Epithelial cell of prostate (primary cell): ENCODE data around the gene MRRF.
"Not testable (repeated sequence)": the region's sequence is repeated elsewhere in the genome, so short reads cannot be mapped to it uniquely, and the experiment has no call there.

Experiments used
- DNase-seq: peaks from one replicate; pipeline ENCODE4 v3.0.0-alpha.2; 2011; ENCODE audit warnings: low read depth, low spot score
- H3K27ac ChIP-seq: fragments of 450-650 bp; 2 replicates; pipeline ENCODE4 v1.5.1; 2017; ENCODE audit warnings: mild to moderate bottlenecking

MRRF gene

DNA sequence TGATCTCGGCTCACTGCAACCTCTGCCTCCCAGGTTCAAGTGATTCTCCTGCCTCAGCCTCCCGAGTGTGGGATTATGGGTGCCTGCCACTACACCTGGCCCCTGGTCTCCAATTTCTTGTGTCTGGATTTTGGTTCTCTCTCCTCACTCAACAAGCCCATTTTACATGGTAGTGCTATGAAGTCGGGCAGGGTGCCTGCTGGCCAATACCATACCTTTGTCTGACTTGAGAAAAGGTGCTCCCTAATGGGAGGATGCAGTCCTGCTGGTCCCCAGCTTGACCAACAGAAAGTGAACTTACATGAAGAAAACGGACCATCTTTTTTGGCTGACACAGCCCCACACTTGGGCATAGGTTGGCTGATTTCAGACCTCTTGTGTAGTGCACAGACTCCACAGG lies 84.5 kb downstream of the MRRF start:
- H3K27ac ChIP-seq: no peak overlapping the region
- no peak for DNase-seq

DNA sequence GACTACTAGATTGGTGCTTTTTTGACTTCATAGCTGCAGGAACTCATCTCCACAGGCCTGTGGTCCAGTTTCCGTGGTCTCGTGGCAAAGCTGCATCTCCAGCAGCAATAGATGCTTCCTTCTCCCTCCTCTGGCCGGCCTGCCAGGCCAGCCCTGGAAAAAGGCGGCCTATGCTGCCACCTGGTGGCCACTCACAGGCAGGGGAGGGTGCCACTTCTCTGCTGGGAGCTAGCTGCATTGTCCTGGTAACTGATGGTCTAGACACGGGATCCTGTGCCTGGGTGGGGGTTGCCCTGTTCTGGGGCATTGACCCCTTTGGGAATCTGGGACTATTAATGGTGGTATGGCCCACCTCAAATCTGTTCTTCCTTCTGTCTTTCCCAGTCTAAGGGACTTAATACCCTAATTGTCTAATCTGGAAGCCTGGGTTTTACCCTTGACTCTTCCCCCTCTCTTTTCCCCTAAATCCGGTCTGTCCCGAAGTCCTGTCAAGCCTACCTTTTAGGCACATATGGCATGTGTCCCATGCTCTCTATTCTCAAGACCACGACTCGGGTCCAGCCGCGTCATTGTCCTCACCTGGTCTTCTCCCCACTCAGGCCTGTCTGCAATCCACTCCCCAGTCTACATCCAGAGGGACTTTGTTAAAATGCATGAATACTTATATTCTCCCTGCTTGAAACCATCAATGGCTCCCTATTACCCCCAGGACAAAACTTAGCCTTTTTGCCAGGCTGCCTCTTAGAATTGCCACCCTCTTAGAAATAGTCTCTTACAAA lies 86.1 kb downstream of the MRRF start:
- no peak overlapping the region for H3K27ac ChIP-seq
- DNase-seq: no peak

DNA sequence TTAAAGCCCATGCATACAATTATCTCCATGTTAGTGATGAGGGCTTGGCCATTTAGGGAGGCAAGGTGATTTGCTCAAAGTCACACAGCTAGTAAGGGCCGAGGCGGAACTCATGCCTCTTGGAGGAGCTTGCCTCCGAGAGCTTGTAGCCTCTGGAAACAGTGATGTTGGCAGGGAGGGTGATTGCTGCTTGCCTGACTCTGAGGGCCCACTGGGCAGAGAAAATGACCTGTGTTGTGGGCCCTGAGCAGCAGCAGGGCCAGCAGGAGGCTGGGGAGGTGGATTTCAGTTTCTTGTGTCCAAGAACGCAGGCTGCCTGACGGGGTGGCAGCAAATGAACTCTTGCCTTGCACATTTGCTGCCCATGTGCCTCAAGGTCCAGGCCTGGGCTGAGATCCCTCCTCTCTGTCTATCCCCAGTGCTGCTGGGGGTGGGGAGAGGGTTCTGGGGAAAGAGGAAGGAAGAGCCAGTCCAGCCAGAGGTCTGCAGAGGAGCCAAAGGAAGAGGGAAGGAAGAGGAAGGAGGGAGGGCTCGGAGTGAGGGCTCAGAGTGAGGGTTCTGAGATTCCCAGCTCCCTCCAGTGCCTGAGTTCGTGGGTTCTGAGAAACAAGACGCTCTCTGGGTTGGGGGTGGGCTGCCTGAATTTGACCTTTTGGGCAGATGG lies 90.0 kb downstream of the MRRF start:
- DNase-seq: no peak
- no peak overlapping the region for H3K27ac ChIP-seq

DNA sequence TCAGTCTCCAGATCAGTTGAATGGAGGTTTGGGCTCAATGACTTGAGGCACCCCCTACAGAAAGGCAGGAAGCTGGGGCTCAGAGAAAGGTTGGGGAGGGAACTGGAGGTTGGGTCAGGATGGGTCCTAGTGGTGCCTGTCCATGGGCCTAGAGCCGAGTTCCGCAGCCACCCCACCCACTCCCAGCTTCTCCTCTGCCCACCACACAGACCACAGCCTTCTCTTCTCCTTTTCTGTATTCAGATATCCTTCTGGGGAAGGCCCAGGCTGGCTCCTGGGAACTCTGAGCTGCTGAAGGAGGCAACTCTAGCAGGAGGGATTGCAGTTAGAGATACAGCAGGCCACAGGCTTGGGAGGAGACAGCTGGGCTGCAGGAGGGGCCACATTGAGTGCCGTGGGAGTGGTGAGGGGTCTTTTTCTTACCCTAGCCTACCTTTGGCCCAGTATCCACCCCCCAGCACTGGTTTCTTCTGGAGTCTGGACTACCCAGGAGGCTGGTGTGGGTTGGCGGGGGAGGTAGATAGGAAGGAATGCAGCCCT lies 90.7 kb downstream of the MRRF start:
- H3K27ac ChIP-seq: no peak overlapping the region
- DNase-seq: no peak

DNA sequence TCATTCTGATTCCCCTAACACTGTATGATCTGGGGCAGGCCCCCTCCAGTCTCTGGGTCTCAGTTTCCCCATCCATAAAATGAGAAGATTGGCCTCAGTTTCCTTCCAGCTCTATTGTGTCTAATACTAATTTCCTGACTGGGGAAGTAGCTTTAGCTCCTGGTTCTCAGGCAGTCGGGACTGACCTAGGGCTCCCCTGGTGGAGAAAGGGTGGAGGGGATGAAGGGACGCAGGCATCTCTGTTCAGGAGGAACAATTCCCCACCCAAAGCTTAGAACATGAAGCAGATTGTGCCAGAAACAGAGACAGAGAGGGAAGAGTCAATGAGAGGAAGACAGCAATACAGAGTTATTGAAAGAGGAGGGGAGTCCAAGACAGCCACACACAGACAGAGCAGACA lies 91.9 kb downstream of the MRRF start:
- DNase-seq: no peak
- no peak overlapping the region for H3K27ac ChIP-seq

DNA sequence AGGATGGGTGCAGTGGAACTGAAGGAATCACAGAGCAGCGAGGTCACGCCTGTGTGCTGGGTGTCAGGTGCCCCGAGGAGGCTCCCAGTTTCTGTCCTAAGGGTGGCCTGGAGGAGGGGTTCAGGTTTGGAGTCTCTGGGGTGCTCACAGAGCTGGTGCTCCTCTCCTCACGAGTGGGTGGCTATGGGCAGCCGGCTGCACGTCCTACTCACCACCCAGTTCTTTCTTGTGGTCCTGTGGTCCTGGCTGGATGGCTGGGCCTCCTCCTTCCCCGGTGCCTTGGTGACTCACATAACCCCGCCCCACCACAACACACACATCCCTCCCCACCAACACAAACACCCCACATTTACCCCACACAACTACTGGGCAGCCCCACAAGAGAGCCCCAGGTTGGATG lies 96.2 kb downstream of the MRRF start:
- DNase-seq: no peak

DNA sequence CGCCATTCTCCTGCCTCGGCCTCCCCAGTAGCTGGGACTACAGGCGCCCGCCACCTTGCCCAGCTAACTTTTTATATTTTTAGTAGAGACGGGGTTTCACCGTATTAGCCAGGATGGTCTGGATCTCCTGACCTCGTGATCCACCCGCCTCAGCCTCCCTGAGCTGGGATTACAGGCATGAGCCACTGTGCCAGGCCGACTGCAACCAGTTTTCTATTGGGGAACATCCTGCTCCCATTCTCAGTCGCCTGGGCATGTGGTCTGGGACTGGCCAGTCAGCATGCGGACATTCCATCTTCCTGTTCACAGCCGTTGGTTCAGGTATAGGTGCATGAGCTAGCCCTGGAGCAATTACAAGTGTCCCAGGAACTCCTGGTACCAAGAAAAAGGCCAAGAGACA lies 98.4 kb downstream of the MRRF start:
- not testable (repeated sequence) for H3K27ac ChIP-seq, DNase-seq

More for the DNA sequence above, 96.2 kb downstream of the MRRF start:
- H3K27ac ChIP-seq: no peak overlapping the region

DNA sequence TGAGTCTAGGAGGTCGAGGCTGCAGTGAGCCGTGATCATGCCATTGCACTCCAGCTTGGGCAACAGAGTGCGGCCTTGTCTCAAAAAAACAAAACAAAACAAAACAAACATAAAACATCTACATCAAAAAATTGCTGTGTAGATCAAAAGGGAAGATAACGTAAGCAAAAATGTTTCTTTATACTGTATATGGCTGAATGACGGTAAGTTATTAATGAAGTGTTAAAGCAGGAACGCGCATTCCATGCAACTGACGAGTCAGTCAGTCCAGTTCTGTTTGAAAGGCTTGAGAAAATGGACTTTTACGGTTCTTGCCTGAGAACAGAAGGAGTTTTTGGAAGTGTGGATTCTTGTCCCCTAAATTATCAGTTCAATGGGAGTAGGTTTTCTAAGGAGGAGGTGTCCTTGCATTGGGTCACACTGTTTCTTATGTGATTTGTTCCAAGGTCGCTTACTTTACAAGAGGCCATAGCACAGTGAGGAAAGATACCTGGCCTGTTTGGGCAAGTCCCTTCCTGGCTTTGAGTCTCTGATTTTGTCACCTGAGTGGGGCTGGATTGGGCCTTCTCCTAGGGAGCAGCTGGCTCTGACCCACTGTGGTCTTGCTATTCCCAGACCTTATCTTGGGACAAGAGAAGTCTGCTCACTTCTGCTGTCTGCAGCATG lies 99.6 kb downstream of the MRRF start:
- H3K27ac ChIP-seq: peak overlapping the region; percentile 67
- no peak for DNase-seq

DNA sequence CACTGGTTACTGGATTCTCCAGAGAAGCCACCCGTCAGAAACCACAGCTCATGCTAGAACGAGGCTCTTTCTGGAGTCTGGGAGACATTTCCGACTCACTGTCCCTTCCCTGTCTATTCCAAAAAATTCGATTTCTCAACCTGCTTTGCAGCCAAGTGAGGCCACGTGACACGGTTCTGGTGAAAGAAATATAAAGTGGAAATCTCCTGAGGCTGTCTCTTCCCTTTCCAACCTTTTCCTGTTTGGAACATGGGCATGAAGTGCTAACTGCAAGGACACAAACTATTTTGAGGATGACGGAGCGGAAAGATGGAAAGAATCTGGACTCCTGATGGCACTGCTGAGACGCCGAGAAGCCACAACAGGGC lies 100.1 kb downstream of the MRRF start:
- no peak for DNase-seq
- H3K27ac ChIP-seq: peak overlapping the region; percentile 67

DNA sequence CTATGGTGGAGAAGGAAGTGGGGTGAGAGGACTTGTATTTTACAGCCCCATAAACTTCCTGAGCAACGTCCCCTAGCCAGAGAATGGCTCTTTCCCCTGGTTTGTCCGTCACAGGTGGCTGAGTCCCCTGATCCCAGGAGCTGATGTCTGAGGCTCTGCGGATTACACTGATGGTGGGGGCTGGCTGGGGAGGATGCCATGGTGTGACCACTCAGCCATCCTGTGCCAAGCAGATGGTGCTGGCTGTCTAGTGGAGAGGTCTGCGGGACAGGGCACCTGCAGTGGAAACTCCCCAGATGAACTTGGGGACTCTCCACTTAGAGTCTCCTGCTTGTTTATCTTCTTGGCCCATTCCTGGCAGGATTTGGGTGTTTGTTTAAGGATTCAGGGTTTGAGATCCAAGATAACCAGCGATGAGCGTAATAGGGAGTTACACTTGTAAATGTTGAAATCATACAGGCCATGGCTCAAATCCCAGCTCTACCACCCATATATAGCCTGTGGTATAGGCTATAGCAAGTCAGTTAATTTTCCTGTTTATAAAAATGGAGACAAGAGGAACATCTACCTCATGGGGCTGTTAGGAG lies 101.5 kb downstream of the MRRF start:
- H3K27ac ChIP-seq: no peak overlapping the region
- no peak for DNase-seq

DNA sequence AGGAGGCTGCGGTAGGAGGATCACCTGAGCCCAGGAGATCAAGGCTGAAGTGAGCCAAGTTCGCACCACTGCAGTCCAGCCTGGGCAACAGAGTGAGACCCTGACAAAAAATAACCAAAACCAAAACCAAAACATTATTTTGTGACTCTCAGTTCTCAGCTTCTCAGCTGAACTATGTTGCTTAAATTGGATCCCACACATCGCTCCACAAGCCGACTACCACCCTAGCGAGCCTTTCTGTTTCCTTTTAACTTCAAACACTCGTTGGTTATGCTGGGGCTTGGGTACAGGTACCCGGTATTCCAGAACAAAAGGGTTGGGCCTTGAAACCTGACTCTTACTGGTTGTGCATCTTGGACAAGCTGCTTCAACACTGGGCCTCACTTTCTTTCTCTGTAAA lies 102.4 kb downstream of the MRRF start:
- H3K27ac ChIP-seq: no peak overlapping the region
- DNase-seq: no peak

DNA sequence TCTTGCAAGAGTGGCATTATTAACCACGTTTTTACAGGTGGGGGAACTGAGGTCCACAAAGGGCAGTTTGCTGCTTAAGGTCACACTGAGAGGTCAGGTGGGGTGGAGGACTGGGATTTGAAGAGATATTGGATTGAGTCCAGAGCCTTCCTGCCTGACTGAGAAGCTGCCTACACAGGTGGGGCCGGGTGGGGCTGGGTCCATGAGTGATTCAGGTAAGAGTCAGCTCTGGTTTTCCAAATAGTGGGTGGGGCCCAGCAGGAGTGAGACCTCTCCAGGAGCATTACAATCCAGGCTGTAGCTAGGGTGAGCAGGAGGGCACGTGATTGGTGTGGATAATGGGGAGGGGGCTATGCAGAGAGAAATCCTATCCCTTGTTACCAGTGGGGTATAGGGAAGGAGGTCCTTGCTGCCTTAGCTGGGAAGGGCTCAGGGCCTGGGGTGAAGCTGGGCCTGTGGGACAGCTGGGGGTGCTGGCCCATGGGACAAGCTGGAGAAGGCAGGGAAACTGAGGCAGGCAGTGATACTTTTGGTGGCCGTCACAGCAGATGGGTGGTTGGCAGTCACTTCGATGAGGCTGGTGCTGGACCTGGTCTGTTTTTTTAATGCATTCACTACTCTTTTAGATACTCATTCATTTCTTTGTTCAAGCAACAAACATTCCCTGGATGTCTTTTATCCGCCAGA lies 103.2 kb downstream of the MRRF start:
- no peak overlapping the region for H3K27ac ChIP-seq
- DNase-seq: no peak

DNA sequence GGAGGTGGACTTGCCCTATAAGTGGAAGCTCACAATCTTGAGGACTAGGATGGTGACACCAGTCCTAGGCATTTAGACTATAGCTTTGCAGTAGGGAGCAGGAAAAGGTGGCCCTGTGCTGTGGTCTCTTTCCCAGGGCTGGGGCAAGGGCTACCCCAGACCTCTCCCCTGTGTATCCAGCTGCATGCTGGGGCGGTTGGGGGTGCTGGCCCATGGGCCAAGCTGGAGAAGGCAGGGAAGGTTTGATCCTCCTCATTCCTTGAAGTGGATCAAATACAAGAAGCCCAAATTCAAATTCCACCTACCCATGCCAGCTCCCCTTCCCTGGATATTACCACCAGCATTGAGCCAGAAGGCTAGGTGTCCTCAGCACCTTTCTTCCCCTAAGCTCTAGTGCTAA lies 104.0 kb downstream of the MRRF start:
- DNase-seq: no peak
- no peak overlapping the region for H3K27ac ChIP-seq

DNA sequence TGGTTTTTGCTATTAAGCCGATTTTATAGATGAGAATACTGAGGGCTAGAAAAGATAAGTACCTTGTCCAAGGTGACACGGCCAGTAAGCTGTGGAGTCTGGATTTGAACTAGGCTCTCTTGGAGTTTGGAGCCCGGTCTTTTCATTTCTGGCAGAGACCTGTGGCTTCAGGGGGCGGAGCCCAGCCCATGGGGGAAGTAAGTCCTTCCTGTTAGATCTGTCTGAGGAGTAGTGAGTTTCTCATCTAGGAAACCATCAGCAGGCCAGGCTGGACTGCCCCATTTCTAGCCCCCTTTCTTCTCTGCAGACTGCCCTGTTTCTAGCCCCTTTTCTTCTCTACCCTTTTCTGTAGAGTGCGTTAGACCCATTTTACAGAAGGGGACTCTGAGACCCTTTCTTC lies 105.6 kb downstream of the MRRF start:
- no peak for DNase-seq
- no peak overlapping the region for H3K27ac ChIP-seq

DNA sequence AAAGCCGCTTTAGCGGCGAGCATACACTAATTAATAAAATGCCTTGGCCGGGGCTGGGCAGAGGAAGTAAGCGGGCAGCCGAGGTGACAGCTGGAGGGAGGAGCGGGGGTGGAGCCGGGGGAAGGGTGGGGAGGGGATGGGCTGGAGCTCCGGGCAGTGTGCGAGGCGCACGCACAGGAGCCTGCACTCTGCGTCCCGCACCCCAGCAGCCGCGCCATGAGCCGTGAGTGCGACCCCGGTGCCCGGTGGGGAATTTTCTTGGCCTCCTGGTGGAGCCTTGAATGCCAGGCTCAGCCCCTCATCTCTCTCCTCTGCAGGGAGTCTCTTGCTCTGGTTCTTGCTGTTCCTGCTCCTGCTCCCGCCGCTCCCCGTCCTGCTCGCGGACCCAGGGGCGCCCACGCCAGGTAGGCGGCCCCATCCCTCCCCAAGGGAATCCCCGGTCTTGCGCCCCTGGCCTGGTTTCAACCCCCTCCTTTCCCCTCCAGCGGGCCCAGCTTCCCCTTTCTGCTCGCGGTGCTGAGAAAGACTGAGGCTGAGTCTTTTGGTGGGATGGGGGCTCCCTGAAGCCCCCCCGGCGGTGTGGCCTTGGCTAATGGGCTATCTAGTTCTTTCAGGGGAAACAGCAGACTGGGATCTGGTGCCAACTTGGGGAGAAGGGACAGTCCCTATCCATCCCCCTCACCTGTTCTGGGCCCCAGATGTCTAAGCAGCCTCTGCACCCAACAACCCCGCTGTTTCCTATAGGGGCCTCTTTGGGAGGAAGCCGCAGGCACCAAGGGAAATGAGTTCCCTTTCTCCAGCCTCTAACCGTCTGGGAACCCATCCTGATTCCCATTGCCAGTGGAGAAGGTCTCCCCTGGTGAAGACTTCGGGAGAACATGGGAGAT lies 106.4 kb downstream of the MRRF start, which contains the start of gene PTGS1:
PTGS1 (plus strand) TSS at position 156 of the 887 bp plus-strand sequence; CDS start at position 217, 61 bp downstream.
- DNase-seq: no peak
- H3K27ac ChIP-seq: no peak within 1 kb of the TSS

DNA sequence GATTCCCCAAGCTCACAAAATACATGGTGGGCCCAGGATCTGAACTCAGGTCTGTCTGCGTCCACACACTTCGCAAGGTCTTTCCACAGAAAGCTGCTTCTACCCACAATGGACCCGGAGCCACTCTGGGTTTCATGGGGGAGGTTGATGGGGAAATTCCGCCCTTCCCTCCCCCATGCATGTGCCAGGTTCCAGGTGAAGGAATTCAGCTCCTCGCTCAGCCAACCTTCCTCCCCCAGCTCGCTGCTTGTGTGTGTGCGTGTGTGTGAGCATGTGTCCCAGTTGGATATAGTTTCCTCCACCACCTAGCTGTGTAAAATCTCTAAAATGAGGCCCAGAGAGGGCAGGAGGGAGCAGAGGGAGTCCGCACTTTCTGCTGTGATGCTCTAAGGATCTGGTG lies 107.2 kb downstream of the MRRF start:
- H3K27ac ChIP-seq: no peak overlapping the region
- no peak for DNase-seq

DNA sequence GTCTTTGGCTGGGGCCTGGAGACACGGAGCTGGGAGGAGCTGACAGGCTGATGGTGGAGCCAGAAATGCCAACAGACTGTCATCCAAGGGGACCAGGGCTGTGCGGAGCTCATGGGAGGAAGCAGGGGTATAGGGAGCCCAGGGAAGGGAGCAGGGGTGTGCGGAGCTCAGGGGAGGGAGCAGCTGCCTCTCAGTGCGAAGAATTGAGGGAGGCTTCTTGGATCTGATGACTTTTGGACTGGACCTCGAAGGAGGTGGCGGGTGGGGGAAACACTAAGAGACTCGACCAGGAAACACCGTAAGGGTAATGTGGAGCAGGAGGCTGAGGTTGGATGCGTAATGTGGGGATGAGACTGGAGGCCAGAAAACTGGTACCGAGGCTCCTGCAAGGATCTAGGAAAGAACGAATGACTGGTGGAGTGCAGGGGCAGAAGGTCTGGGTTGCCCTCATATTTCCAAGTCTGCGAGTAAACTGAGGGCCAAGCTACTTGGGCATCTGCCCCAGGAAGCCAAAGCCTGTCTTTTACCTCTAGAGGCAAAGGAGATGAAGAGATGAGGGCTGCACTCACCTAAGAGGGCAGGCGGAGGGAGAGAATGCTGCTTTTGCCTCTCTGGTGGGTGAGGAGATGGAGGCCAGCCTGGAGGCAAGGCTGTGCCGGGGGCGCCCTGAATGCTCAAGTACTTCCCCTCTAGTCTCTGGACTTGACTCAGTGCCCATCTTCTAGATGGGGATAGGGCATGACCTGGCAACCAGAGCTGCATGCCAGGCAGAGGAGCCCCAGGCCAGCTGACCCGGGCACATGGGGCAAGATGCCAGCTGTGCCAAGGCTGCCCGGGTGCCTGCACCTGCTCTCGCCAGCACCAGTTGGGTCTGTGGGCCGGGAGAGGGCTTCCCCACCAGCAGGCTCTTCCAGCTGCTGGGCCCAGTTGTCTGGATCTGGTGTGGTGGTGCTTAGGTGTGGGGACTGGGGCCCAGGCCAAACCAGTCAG lies 108.5 kb downstream of the MRRF start:
- no peak overlapping the region for H3K27ac ChIP-seq

DNA sequence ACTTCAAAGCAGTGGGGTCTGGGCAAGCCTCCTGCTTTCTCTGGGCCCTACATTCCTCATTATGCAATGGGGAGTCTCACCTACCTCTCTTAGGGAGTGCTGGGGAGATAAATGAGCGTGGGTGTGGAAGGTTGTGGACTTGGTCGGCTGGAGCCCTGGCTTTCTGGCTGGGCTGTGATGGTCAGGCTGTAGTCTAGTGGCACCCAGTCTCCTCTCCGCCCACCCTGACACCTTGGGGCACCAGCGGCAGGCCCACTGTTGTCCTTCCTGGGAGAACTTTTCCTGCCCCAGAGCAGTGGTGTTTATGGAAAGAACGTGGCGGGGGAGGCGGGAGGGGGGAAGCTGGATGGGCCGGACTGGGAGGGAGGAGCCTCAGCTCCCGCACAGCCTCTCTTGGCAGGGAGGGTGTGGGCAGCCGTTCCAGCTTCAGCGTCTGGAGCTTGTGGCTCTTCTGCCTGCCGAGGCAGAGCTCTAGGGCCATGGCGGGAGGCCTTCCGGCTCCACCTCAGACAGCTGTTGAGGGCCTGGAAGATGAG lies 110.3 kb downstream of the MRRF start:
- no peak for DNase-seq
- no peak overlapping the region for H3K27ac ChIP-seq

More for the DNA sequence above, 108.5 kb downstream of the MRRF start:
- DNase-seq: no peak
